ENCODE results near the gene TBL1X. TPM values are rescaled to one million over a fixed set of nuclear protein-coding genes. Genes with fewer than 3 reads are reported as not detected.

TBL1X gene
- total RNA-seq, 2 experiments from 2014 or later: 16.1 to 35.7 TPM

DNA sequence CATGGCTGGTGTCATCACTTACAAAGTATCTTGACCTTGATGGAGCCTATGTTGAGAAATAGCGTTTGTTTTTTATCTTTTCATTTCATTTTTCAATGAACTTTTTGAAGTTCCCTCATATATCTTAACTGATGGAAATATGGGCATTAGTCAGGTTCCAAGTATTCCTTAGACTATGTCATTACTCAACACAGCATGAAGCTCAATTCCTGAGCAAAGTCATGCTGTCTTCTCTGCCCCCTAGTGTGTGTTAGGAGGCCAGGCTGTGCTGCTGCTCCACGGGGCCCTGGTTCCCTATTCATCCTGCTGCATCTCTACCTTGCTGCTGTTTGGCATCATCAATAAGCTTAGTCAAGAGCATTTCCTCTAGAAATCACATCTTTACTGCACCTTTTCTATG lies 259.9 kb downstream of the TBL1X start:
- CTCF ChIA-PET (ENCODE audit: unreplicated experiment): no interaction called here
- Histone ChIP-seq H3K9me3 (ENCODE audit: low read length) (no peaks in the 10 kb centered on the region), H3K27ac (ENCODE audit: low read depth, low read length, poor library complexity, severe bottlenecking) (no peak overlapping the region), H3K4me1 (ENCODE audit: insufficient read depth, low read length, poor library complexity, severe bottlenecking) (no peaks in the 10 kb centered on the region), H3K4me2 (ENCODE audit: low read length) (no peak overlapping the region), H3K9me2 (ENCODE audit: insufficient read depth, low read length) (no peaks in the 10 kb centered on the region), H2AFZ (ENCODE audit: low read length) (no peak overlapping the region), H3K4me3 (ENCODE audit: low read depth, low read length, poor library complexity, severe bottlenecking) (no peak overlapping the region), H3K36me3 (ENCODE audit: insufficient read depth, low read length) (no peaks in the 10 kb centered on the region), H3K79me2 (ENCODE audit: insufficient read depth, low read depth, low read length) (no peaks in the 10 kb centered on the region), H4K20me1 (ENCODE audit: insufficient read depth, low read length) (no peaks in the 10 kb centered on the region)
- TF ChIP-seq, protein P1, sequence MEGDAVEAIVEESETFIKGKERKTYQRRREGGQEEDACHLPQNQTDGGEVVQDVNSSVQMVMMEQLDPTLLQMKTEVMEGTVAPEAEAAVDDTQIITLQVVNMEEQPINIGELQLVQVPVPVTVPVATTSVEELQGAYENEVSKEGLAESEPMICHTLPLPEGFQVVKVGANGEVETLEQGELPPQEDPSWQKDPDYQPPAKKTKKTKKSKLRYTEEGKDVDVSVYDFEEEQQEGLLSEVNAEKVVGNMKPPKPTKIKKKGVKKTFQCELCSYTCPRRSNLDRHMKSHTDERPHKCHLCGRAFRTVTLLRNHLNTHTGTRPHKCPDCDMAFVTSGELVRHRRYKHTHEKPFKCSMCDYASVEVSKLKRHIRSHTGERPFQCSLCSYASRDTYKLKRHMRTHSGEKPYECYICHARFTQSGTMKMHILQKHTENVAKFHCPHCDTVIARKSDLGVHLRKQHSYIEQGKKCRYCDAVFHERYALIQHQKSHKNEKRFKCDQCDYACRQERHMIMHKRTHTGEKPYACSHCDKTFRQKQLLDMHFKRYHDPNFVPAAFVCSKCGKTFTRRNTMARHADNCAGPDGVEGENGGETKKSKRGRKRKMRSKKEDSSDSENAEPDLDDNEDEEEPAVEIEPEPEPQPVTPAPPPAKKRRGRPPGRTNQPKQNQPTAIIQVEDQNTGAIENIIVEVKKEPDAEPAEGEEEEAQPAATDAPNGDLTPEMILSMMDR (conservative IDR thresholded peaks at IDR 0.05; ENCODE audit: low read length): no peak
- no peak for TF ChIP-seq EZH2phosphoT487 (IDR thresholded peaks at IDR 0.05; ENCODE audit: borderline replicate concordance, low read depth, low read length)
- DNase-seq (ENCODE audit: low spot score): no peak
- intact Hi-C loops (cut with micrococcal nuclease; ENCODE audit: unreplicated experiment): no loop called here
- POLR2A ChIA-PET: interaction anchor here (0.6 kb wide), 1 partner anchor 1758 kb away, joined by 3 read pairs; no protein-coding TSS in a partner anchor
- BruUV-seq (replicated peaks): no TSS peak

DNA sequence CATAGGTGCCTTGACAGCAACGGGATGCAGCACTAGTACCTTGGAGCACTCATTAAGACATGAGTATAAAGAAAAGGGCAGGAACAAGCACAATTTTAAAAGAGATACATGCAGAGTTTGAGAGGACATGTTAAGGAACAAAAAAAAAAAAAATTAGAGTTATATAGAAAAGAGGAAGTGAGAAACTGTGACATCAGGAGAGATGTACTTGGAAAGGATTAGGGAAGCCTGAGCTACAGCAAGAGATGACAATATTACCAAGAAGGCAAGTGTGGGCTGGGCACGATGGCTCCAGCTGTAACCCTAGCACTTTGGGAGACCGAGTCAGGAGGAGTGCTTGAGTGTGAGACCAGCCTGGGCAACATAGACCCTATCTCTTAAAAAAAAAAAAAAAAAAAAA lies 263.4 kb downstream of the TBL1X start:
- DNase-seq (ENCODE audit: low spot score): peak; percentile 11
- no peaks in the 10 kb centered on the region for H3K9me2 ChIP-seq (ENCODE audit: insufficient read depth, low read length)
- no peak overlapping the region for H2AFZ ChIP-seq (ENCODE audit: low read length)
- H3K9me3 ChIP-seq (ENCODE audit: low read length): no peaks in the 10 kb centered on the region
- intact Hi-C loops (cut with micrococcal nuclease; ENCODE audit: unreplicated experiment): no loop called here
- H3K4me2 ChIP-seq (ENCODE audit: low read length): no peak overlapping the region
- H3K36me3 ChIP-seq (ENCODE audit: insufficient read depth, low read length): no peaks in the 10 kb centered on the region
- POLR2A ChIA-PET: no interaction called here
- H3K79me2 ChIP-seq (ENCODE audit: insufficient read depth, low read depth, low read length): no peaks in the 10 kb centered on the region
- no peaks in the 10 kb centered on the region for H3K4me1 ChIP-seq (ENCODE audit: insufficient read depth, low read length, poor library complexity, severe bottlenecking)
- H3K4me3 ChIP-seq (ENCODE audit: low read depth, low read length, poor library complexity, severe bottlenecking): no peak overlapping the region
- no peak overlapping the region for H3K27ac ChIP-seq (ENCODE audit: low read depth, low read length, poor library complexity, severe bottlenecking)
- BruUV-seq (replicated peaks): no TSS peak
- H4K20me1 ChIP-seq (ENCODE audit: insufficient read depth, low read length): no peaks in the 10 kb centered on the region
- TF ChIP-seq, protein P1 (conservative IDR thresholded peaks at IDR 0.05; ENCODE audit: low read length): no peak
- TF ChIP-seq EZH2phosphoT487 (IDR thresholded peaks at IDR 0.05; ENCODE audit: borderline replicate concordance, low read depth, low read length): no peak
- CTCF ChIA-PET (ENCODE audit: unreplicated experiment): no interaction called here

DNA sequence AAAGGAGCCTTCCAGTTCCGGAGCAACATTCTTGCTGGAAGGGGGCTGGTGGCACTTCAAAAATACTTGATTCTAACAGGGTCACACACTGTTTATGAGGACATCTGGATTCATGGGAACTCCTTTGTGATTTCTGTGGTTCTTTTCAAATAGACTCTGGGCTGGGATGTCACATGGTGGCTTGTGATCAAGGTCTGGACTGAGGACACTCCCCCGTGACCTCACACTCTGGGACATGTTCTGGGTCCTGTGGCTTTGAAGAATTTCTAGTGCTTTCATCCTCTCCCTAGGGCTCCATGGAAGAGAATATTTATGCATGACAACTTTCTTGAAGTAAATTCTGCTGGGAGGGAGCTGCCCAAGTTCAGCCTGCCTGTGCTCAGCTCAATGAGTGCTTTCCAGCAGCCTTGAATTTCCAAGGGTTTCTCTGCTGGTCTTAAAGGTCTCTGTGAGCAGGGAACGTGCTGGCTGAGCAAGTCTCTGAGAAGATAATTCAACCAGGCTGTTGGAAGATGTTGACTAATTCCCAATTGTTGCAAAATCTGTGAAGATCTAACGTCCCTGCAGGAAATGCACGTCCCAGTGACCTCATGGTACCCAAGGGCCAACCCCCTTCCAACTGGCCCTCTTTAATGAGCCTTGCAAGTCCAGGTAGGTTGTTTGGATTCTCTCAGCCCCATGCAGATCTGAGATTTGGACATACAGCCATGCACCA lies 264.5 kb downstream of the TBL1X start:
- H3K79me2 ChIP-seq (ENCODE audit: insufficient read depth, low read depth, low read length): no peaks in the 10 kb centered on the region
- H3K4me1 ChIP-seq (ENCODE audit: insufficient read depth, low read length, poor library complexity, severe bottlenecking): no peaks in the 10 kb centered on the region
- H3K27ac ChIP-seq (ENCODE audit: low read depth, low read length, poor library complexity, severe bottlenecking): no peak overlapping the region
- H4K20me1 ChIP-seq (ENCODE audit: insufficient read depth, low read length): no peaks in the 10 kb centered on the region
- CTCF ChIA-PET (ENCODE audit: unreplicated experiment): no interaction called here
- no peak overlapping the region for H3K4me3 ChIP-seq (ENCODE audit: low read depth, low read length, poor library complexity, severe bottlenecking)
- H3K9me3 ChIP-seq (ENCODE audit: low read length): no peaks in the 10 kb centered on the region
- POLR2A ChIA-PET: no interaction called here
- intact Hi-C loops (cut with micrococcal nuclease; ENCODE audit: unreplicated experiment): no loop called here
- H3K4me2 ChIP-seq (ENCODE audit: low read length): no peak overlapping the region
- no peak for DNase-seq (ENCODE audit: low spot score)
- H3K36me3 ChIP-seq (ENCODE audit: insufficient read depth, low read length): no peaks in the 10 kb centered on the region
- no peak overlapping the region for H2AFZ ChIP-seq (ENCODE audit: low read length)
- no TSS peak for BruUV-seq (replicated peaks)
- no peak for TF ChIP-seq EZH2phosphoT487 (IDR thresholded peaks at IDR 0.05; ENCODE audit: borderline replicate concordance, low read depth, low read length)
- TF ChIP-seq, protein P1 (conservative IDR thresholded peaks at IDR 0.05; ENCODE audit: low read length): no peak
- no peaks in the 10 kb centered on the region for H3K9me2 ChIP-seq (ENCODE audit: insufficient read depth, low read length)

Data from OCI-LY7 (cell line).